ENCODE measurements around the gene SPDL1.

SPDL1 gene

DNA sequence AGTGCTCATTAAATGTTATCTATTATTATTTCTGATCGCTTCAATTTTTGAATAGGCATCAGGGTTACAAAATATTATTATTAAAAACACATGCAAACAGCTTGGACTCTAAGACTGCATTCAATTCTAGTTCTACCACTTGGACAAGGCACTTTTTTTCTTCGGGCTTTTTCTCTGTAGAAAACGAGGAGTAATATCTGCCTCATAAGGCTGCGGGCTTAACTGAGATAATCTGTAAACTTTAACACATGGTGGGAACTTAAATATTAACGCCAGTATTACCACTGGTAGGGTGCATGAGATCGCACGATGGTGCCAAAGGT lies 511 bp upstream of the SPDL1 start:
- DNase-seq (ENCODE audit: low read depth in 2 of 2), result no peak
- H3K4me3 ChIP-seq (replicated peaks in 1 of 2; ENCODE audit: low read depth in 2 of 2, low read length in 2 of 2), result peak overlapping the region; percentile 79 to 91
- TF ChIP-seq, protein P1, sequence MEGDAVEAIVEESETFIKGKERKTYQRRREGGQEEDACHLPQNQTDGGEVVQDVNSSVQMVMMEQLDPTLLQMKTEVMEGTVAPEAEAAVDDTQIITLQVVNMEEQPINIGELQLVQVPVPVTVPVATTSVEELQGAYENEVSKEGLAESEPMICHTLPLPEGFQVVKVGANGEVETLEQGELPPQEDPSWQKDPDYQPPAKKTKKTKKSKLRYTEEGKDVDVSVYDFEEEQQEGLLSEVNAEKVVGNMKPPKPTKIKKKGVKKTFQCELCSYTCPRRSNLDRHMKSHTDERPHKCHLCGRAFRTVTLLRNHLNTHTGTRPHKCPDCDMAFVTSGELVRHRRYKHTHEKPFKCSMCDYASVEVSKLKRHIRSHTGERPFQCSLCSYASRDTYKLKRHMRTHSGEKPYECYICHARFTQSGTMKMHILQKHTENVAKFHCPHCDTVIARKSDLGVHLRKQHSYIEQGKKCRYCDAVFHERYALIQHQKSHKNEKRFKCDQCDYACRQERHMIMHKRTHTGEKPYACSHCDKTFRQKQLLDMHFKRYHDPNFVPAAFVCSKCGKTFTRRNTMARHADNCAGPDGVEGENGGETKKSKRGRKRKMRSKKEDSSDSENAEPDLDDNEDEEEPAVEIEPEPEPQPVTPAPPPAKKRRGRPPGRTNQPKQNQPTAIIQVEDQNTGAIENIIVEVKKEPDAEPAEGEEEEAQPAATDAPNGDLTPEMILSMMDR (IDR thresholded peaks at IDR 0.05; ENCODE audit: low read depth, low read length), result no peak

DNA sequence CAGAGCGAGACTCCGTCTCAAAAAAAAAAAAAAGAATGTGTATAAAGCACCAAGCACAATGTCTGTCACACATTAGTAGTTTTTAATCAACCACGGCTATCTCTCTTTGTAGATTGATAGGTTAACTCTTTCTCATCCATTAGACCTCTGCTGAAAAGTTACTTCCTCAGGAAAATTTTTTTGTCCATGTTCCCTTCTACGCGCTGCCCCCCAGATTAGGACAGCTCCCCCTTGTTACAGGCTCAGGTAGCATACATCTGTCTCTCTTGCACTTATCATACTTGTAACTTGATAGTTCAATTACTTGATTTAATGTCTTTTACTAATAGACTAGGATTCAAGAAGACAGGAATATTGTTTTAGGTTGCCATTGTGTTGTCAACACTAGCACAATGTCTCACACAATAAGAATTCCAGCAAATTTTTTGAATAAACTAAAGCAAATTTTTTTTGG lies 1.5 kb downstream of the SPDL1 start:
- peak overlapping the region; percentile 79 to 91 for H3K4me3 ChIP-seq (replicated peaks in 1 of 2; ENCODE audit: low read depth in 2 of 2, low read length in 2 of 2)

DNA sequence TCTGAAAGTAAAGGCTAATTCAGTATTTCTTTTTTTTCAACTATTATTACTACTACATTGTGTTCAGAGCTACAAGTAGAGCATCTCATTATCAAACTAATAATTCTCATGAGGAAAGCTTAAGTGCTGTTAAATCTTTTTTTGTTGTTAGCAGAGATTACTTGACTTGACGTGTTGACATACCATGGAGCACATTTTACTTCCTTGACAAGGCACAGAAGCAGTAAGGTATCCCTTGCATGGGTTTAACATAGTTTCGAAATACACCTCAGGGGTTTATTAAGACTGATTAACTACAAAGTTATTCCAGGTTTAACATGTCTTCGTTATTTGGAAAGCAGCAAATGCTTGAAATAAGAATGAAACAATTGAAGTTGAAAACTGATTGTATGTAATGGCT lies 7.0 kb downstream of the SPDL1 start:
- no peak overlapping the region for H3K4me3 ChIP-seq (replicated peaks in 1 of 2; ENCODE audit: low read depth in 2 of 2, low read length in 2 of 2)
- DNase-seq (ENCODE audit: low read depth in 2 of 2), result no peak
- TF ChIP-seq, protein P1 (IDR thresholded peaks at IDR 0.05; ENCODE audit: low read depth, low read length), result no peak

More for the DNA sequence above, 1.5 kb downstream of the SPDL1 start:
- TF ChIP-seq, protein P1 (IDR thresholded peaks at IDR 0.05; ENCODE audit: low read depth, low read length), result no peak
- DNase-seq (ENCODE audit: low read depth in 2 of 2), result no peak

DNA sequence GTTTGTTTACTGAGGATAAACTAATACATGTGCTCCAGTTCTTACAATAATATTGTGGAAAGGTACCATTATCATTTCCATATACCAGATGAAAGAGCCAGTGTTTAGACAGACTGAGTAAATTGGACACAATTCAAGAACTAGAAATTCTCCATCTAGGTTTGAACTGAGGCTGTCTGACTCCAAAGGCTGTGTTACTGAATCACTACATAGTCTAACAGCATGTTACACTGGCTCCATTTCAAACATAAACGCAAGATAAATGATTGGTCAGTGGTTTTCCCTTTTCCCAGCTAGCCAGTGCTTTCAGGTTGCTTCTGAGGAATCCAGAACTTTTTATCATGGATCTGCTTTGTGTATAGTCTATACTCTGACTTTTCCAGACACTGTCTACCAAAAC lies 8.1 kb downstream of the SPDL1 start:
- no peak overlapping the region for H3K4me3 ChIP-seq (replicated peaks in 1 of 2; ENCODE audit: low read depth in 2 of 2, low read length in 2 of 2)
- peak; percentile 20 to 36 for DNase-seq (ENCODE audit: low read depth in 2 of 2)
- TF ChIP-seq, protein P1 (IDR thresholded peaks at IDR 0.05; ENCODE audit: low read depth, low read length), result no peak

DNA sequence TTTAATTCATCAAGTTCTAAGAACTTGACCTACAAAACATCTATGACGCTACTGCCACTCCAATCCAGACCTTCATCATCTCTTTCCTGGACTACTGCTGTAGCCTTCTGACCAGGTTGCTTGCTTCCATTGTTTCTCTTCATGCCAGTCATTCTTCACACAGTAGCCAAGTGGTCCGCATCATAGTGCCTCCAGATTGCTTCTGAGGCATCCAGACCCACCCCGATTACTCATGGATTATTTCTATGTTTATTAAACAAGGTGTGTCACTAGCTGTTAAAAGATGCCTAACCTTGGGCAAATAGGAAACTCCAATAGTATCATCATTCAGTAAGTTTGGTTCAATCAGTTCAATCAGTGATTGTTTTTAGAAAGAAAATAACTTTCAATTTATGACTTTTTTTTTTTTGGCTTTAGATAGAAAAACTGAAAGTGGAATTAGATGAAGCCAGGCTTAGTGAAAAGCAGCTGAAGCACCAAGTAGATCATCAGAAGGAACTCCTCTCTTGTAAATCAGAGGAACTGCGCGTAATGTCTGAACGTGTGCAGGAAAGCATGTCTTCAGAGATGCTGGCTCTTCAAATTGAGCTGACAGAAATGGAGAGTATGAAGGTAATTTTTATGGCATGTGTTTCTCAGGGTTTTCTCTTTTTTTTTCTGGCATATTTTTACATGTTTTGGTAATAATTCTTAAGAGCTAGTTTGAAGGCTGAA lies 9.5 kb downstream of the SPDL1 start:
- no peak overlapping the region for H3K4me3 ChIP-seq (replicated peaks in 1 of 2; ENCODE audit: low read depth in 2 of 2, low read length in 2 of 2)
- TF ChIP-seq, protein P1 (IDR thresholded peaks at IDR 0.05; ENCODE audit: low read depth, low read length), result no peak
- DNase-seq (ENCODE audit: low read depth in 2 of 2), result peak in 1 of 2 donors; percentile 31

DNA sequence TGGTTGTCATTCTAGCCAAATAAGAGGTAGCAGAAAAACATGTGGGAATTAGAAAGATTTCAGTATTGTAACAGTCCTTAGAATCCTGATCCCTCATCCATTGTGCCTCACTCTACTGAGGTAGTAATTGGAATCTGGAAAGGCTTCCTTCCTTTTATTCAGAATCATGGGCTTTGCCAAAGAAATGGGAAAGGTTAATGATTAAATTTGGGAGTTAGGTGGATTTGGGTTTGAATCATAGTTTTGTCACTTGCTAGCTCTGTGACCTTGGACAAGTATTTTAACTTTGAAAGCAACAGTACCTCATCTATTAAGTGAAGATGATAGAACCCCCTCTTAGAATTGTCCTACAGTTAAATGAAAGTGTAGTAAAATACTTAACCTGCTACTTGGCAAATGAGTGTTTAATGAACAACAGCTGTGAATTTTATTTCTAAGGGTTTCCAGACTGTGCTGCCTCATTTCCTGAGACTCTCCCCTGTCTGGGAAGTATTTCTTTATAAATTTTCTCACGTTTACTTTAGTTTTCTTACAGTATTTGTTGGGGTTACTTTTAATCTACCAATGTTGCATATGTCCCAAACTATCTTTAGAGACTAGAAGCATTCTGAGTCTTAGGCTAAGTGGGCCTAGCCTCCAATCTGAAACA lies 11.7 kb downstream of the SPDL1 start:
- TF ChIP-seq, protein P1 (IDR thresholded peaks at IDR 0.05; ENCODE audit: low read depth, low read length), result no peak
- DNase-seq (ENCODE audit: low read depth in 2 of 2), result no peak
- no peak overlapping the region for H3K4me3 ChIP-seq (replicated peaks in 1 of 2; ENCODE audit: low read depth in 2 of 2, low read length in 2 of 2)

Measured in cardiac fibroblast (primary cell).